GM12878 (cell line): ENCODE results near the gene DSE. TPM values are rescaled to one million over a fixed set of nuclear protein-coding genes. Genes with fewer than 3 reads are reported as not detected.

ENCODE experiments used
- ASH2L ChIP-seq: fragments of 300-600, 200-600 bp; sonication (generic); IDR thresholded peaks from 2 replicates; pipeline ENCODE4 v1.6.1; 2017; ENCODE audit warnings: low read depth, mild to moderate bottlenecking, borderline replicate concordance
- BHLHE40 ChIP-seq, 2 experiments: fragments of 450-650 bp in 1 of 2; IDR thresholded peaks; 2 replicates each; pipeline ENCODE4 v1.6.1; 2011 to 2017; ENCODE audit warnings: low read depth in 2 of 2, borderline replicate concordance in 1 of 2, improper control_type of control experiment in 1 of 2, low read length in 1 of 2, mild to moderate bottlenecking in 1 of 2
- CEBPB ChIP-seq, 2 experiments: fragments of 150-350 bp in 1 of 2; IDR thresholded peaks; 2 replicates each; pipeline ENCODE4 v1.6.1; 2012 to 2014; ENCODE audit warnings: low read depth in 2 of 2, low read length in 2 of 2, borderline replicate concordance in 1 of 2, inconsistent platforms in 1 of 2
- DPF2 ChIP-seq: fragments of 450-650 bp; IDR thresholded peaks from 2 replicates; pipeline ENCODE4 v1.6.1; 2017; ENCODE audit warnings: mild to moderate bottlenecking
- EP300 ChIP-seq, 2 experiments: fragments of 150-350 bp in 1 of 2; IDR thresholded peaks; 2 replicates each; pipeline ENCODE4 v1.6.1; 2011 to 2012; ENCODE audit warnings: low read depth in 2 of 2, low read length in 2 of 2, borderline replicate concordance in 1 of 2, improper control_type of control experiment in 1 of 2, inconsistent platforms in 1 of 2; ENCODE audit not compliant: control insufficient read depth in 1 of 2
- HCFC1 ChIP-seq: fragments of 150-350 bp; IDR thresholded peaks from 2 replicates; pipeline ENCODE4 v1.6.1; 2014; ENCODE audit warnings: low read length
- KLF5 ChIP-seq: fragments of 450-650 bp; IDR thresholded peaks from 2 replicates; pipeline ENCODE4 v1.6.1; 2014; ENCODE audit warnings: mild to moderate bottlenecking; ENCODE audit not compliant: partially characterized antibody
- MXI1 ChIP-seq: fragments of 150-350 bp; IDR thresholded peaks from 2 replicates; pipeline ENCODE4 v1.6.1; 2011; ENCODE audit warnings: low read depth, mild to moderate bottlenecking, inconsistent platforms, low read length, improper control_type of control experiment
- NFXL1 ChIP-seq: fragments of 450-650 bp; IDR thresholded peaks from 2 replicates; pipeline ENCODE4 v1.6.1; 2017; ENCODE audit warnings: antibody characterized with exemption, mild to moderate bottlenecking, borderline replicate concordance
- SIX5 ChIP-seq: IDR thresholded peaks from 2 replicates; pipeline ENCODE4 v1.6.1; 2011; ENCODE audit warnings: mild to moderate bottlenecking, low read depth, low read length, moderate library complexity; ENCODE audit not compliant: severe bottlenecking
- WRNIP1 ChIP-seq: IDR thresholded peaks from 2 replicates; pipeline ENCODE4 v1.6.1; 2011; ENCODE audit warnings: low read depth, low read length, improper control_type of control experiment, borderline replicate concordance
- ZNF592 ChIP-seq: fragments of 450-650 bp; IDR thresholded peaks from 2 replicates; pipeline ENCODE4 v1.6.1; 2017; ENCODE audit warnings: mild to moderate bottlenecking, moderate library complexity
- polyA plus RNA-seq, 11 experiments: library from polyadenylated mRNA; depleted of rRNA in 4 of 11; unstranded in 6 of 11; stranded (reverse) in 5 of 11; fragments of >200 nt; fragmentation: Nextera tagmentation in 4 of 11; fragmentation: Illumina TruSeq in 1 of 11; extraction: Ambion mirVana in 4 of 11; extraction: Trizol in 1 of 11; gene quantifications; 1 replicate in 1 of 11; 2 replicates in 10 of 11; pipeline versions ENCODE4 v1.2.1 to v1.2.3, GENCODE V29; 2011 to 2016; ENCODE audit warnings: inconsistent platforms in 2 of 11, missing spikeins in 2 of 11, low read depth in 1 of 11
- total RNA-seq, 4 experiments: library from RNA; depleted of rRNA in 3 of 4; stranded (reverse); fragments of >200 nt in 3 of 4; fragmentation: Illumina TruSeq in 1 of 4; extraction: Trizol in 1 of 4; gene quantifications; 2 replicates each; pipeline versions ENCODE4 v1.2.1 to v1.2.3, GENCODE V29; 2013 to 2021
- TF ChIP-seq, protein P1 (sequence below): fragments of 450-650 bp; formaldehyde crosslinking; IDR thresholded peaks from 2 replicates; pipeline ENCODE4 v1.4.0; 2020; ENCODE audit warnings: mild to moderate bottlenecking, moderate library complexity
- TF ChIP-seq, protein P2 (sequence below): fragments of 450-650 bp; formaldehyde crosslinking; IDR thresholded peaks from 2 replicates; pipeline ENCODE4 v1.5.0; 2022; ENCODE audit warnings: mild to moderate bottlenecking, missing genetic modification characterization

DSE gene
- total and polyA plus RNA-seq, 10 of the 15 experiments (the other 5 are each of a cell fraction or from before 2014, with no cell fraction given), result 12.6 to 76.4 (median 43.0) TPM

DNA sequence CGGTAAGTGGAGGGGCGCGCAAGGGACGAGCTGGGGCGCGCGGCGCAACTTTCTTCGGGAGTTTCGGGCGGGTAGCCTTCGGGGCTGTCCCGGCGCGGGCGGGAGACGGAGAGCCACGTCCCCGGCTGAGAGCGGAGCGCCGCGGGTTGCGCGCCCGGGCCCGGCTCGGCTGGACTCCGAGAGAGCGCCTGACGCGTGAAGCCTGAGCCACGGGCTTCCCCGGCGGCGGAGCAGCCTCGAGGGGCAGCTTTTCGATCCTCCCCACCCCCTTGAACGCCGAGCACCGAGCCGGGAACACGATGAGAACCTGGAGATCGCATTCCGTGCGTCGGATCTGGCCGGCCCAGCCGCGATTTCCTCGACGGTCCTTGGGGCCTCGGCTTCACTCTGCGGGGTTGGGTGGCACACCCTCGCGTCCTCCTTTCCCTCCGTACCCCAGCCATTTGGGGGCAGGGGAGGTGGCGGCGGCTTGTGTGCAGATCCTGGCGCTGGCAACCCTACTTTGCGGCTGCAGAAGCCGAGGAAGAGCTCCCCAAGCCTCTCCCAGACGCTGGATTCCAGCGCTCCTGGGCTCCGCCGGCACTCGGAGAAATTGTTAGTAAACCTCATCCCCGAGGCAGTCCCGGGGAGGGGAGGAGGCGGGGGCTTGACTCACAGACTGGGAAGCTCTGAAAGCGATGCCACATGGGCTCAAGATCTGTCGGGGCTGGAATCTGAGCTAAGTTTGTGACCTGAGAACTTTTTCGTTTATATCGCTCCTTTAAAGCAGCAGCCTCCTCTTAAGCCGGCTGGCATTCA is 572 bp downstream of the DSE start (continued):
- no peak for TF ChIP-seq SIX5
- 0 out of 2 replicates have a peak, but pooled peaks have one; percentile 23 for TF ChIP-seq ASH2L
- no peak for TF ChIP-seq HCFC1
- TF ChIP-seq KLF5, result no peak
- TF ChIP-seq ZNF592, result no peak
- TF ChIP-seq MXI1, result 0 out of 2 replicates have a peak, but pooled peaks have one; percentile 43
- no peak for TF ChIP-seq WRNIP1
- TF ChIP-seq DPF2, result no peak; the same call in 1 of the 2 replicates
- 0 out of 4 replicates have a peak, but pooled peaks of 1 of the 2 experiments have one; percentile 34 for TF ChIP-seq EP300 (IDR thresholded peaks at IDR 0.05; ENCODE audit: borderline replicate concordance in 1 of 2, control insufficient read depth in 1 of 2, low read depth in 2 of 2, low read length in 2 of 2)
- TF ChIP-seq, protein P1, sequence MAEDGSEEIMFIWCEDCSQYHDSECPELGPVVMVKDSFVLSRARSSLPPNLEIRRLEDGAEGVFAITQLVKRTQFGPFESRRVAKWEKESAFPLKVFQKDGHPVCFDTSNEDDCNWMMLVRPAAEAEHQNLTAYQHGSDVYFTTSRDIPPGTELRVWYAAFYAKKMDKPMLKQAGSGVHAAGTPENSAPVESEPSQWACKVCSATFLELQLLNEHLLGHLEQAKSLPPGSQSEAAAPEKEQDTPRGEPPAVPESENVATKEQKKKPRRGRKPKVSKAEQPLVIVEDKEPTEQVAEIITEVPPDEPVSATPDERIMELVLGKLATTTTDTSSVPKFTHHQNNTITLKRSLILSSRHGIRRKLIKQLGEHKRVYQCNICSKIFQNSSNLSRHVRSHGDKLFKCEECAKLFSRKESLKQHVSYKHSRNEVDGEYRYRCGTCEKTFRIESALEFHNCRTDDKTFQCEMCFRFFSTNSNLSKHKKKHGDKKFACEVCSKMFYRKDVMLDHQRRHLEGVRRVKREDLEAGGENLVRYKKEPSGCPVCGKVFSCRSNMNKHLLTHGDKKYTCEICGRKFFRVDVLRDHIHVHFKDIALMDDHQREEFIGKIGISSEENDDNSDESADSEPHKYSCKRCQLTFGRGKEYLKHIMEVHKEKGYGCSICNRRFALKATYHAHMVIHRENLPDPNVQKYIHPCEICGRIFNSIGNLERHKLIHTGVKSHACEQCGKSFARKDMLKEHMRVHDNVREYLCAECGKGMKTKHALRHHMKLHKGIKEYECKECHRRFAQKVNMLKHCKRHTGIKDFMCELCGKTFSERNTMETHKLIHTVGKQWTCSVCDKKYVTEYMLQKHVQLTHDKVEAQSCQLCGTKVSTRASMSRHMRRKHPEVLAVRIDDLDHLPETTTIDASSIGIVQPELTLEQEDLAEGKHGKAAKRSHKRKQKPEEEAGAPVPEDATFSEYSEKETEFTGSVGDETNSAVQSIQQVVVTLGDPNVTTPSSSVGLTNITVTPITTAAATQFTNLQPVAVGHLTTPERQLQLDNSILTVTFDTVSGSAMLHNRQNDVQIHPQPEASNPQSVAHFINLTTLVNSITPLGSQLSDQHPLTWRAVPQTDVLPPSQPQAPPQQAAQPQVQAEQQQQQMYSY (CRISPR knock-in tag), result no peak
- no peak for TF ChIP-seq BHLHE40 (IDR thresholded peaks at IDR 0.05; ENCODE audit: borderline replicate concordance in 1 of 2, low read depth in 2 of 2, low read length in 1 of 2)
- no peak for TF ChIP-seq NFXL1
- no peak for TF ChIP-seq CEBPB (IDR thresholded peaks at IDR 0.05; ENCODE audit: borderline replicate concordance in 1 of 2, low read depth in 2 of 2, low read length in 2 of 2)
- TF ChIP-seq, protein P2, sequence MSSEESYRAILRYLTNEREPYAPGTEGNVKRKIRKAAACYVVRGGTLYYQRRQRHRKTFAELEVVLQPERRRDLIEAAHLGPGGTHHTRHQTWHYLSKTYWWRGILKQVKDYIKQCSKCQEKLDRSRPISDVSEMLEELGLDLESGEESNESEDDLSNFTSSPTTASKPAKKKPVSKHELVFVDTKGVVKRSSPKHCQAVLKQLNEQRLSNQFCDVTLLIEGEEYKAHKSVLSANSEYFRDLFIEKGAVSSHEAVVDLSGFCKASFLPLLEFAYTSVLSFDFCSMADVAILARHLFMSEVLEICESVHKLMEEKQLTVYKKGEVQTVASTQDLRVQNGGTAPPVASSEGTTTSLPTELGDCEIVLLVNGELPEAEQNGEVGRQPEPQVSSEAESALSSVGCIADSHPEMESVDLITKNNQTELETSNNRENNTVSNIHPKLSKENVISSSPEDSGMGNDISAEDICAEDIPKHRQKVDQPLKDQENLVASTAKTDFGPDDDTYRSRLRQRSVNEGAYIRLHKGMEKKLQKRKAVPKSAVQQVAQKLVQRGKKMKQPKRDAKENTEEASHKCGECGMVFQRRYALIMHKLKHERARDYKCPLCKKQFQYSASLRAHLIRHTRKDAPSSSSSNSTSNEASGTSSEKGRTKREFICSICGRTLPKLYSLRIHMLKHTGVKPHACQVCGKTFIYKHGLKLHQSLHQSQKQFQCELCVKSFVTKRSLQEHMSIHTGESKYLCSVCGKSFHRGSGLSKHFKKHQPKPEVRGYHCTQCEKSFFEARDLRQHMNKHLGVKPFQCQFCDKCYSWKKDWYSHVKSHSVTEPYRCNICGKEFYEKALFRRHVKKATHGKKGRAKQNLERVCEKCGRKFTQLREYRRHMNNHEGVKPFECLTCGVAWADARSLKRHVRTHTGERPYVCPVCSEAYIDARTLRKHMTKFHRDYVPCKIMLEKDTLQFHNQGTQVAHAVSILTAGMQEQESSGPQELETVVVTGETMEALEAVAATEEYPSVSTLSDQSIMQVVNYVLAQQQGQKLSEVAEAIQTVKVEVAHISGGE, result no peak
